A673 (cell line): ENCODE data around the gene STX3.

Source experiments
- CTCF ChIP-seq: fragments of 300-800, 200-600 bp; sonication (generic); conservative IDR thresholded peaks from 2 replicates; pipeline ENCODE4 v1.5.1; 2017; ENCODE audit warnings: low read depth, mild to moderate bottlenecking, antibody characterized with exemption, low read length, moderate library complexity, mixed read lengths
- EZH2 ChIP-seq: fragments of 200-600 bp; sonication (generic); IDR thresholded peaks from 2 replicates; pipeline ENCODE4 v1.6.1; 2017; ENCODE audit warnings: borderline replicate concordance, low read depth, mild to moderate bottlenecking, mixed read lengths, antibody characterized with exemption, low read length; ENCODE audit not compliant: poor library complexity, severe bottlenecking

GRCh38 chr11:59810189-59810910 lies 55.2 kb downstream of the STX3 start, which contains the start of gene MRPL16:
- TF ChIP-seq CTCF: no peak
- TF ChIP-seq EZH2: no peak
